ENCODE measurements around the gene KCNK4.

DNA sequence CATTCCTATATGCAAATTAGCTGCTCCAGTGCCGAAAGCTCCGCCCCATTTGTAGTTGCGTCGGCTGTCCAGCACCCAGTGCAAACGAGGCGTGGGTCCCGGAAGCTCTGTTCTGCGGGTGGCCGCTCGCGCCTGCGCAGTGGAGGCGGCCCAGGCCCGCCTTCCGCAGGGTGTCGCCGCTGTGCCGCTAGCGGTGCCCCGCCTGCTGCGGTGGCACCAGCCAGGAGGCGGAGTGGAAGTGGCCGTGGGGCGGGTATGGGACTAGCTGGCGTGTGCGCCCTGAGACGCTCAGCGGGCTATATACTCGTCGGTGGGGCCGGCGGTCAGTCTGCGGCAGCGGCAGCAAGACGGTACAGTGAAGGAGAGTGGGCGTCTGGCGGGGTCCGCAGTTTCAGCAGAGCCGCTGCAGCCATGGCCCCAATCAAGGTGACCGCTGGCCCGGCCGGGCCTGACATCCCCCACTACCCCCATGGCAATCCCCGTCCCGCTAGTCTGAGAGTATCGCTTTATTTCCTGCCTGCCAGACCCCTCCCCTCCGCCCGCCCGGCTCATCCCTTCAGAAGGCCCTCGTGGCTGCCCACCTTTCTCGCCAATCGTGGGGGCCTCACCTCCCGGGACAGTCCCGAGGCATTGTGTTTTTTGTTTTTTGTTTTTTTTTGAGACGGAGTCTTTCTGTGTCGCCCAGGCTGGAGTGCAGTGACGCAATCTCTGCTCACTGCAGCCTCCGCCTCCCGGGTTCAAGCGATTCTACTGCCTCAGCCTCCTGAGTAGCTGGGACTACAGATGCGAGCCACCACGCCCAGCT, 27.1 kb downstream of the KCNK4 start, which contains the start of gene PRDX5:
- TF ChIP-seq CTCF (CRISPR knock-in tag; IDR thresholded peaks at IDR 0.05): peak; percentile 85
- TF ChIP-seq PCBP1 (IDR thresholded peaks at IDR 0.05; ENCODE audit: borderline replicate concordance, low read depth, low read length): no peak
- TF ChIP-seq EZH2 (conservative IDR thresholded peaks at IDR 0.05; ENCODE audit: low read depth, low read length): no peak
- TF ChIP-seq ZNF274 (CRISPR knock-in tag; IDR thresholded peaks at IDR 0.05): no peak
- peak; percentile 69 for TF ChIP-seq TAF1 (CRISPR knock-in tag; IDR thresholded peaks at IDR 0.05)
- TF ChIP-seq ISL2 (CRISPR knock-in tag; IDR thresholded peaks at IDR 0.05): peak; percentile 60
- no peak for TF ChIP-seq GTF2F1 (IDR thresholded peaks at IDR 0.05; ENCODE audit: low read length)
- no peak for TF ChIP-seq TGIF2 (CRISPR knock-in tag; IDR thresholded peaks at IDR 0.05)
- no peak for TF ChIP-seq ZNF382 (CRISPR knock-in tag; IDR thresholded peaks at IDR 0.05; ENCODE audit: borderline replicate concordance)
- no peak; the same call in 1 of the 2 replicates for TF ChIP-seq ETV6 (CRISPR knock-in tag; conservative IDR thresholded peaks at IDR 0.05)
- peak; percentile 46; the same call in 1 of the 2 replicates for TF ChIP-seq ZNF556 (CRISPR knock-in tag; IDR thresholded peaks at IDR 0.05; ENCODE audit: borderline replicate concordance)
- TF ChIP-seq, protein P1, sequence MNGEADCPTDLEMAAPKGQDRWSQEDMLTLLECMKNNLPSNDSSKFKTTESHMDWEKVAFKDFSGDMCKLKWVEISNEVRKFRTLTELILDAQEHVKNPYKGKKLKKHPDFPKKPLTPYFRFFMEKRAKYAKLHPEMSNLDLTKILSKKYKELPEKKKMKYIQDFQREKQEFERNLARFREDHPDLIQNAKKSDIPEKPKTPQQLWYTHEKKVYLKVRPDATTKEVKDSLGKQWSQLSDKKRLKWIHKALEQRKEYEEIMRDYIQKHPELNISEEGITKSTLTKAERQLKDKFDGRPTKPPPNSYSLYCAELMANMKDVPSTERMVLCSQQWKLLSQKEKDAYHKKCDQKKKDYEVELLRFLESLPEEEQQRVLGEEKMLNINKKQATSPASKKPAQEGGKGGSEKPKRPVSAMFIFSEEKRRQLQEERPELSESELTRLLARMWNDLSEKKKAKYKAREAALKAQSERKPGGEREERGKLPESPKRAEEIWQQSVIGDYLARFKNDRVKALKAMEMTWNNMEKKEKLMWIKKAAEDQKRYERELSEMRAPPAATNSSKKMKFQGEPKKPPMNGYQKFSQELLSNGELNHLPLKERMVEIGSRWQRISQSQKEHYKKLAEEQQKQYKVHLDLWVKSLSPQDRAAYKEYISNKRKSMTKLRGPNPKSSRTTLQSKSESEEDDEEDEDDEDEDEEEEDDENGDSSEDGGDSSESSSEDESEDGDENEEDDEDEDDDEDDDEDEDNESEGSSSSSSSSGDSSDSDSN (CRISPR knock-in tag; IDR thresholded peaks at IDR 0.05): peak; percentile 76

Data from HepG2 (cell line).